NB4 (cell line): ENCODE measurements around the gene TMEM63B.
A peak's percentile ranks its signal among the peaks of the same experiment; 100 is the strongest.

Experiments used
- DNase-seq: peaks from one replicate; pipeline ENCODE4 v3.0.0; 2010; ENCODE audit warnings: low read depth
- H3K4me3 ChIP-seq: one replicate; pipeline ENCODE4 v1.5.1; 2011; ENCODE audit warnings: mild to moderate bottlenecking, low read depth, low read length, moderate library complexity
- CTCF ChIP-seq: IDR thresholded peaks from one replicate; pipeline ENCODE4 v1.5.1; 2012; ENCODE audit warnings: low read depth, low read length
- MYC ChIP-seq: IDR thresholded peaks from 2 replicates; pipeline ENCODE4 v1.6.1; 2011; ENCODE audit warnings: low read depth, low read length
- POLR2A ChIP-seq: IDR thresholded peaks from 2 replicates; pipeline ENCODE4 v1.6.1; 2011; ENCODE audit warnings: mild to moderate bottlenecking; ENCODE audit not compliant: insufficient read length; ENCODE audit errors: extremely low read depth
- TF ChIP-seq, protein P1 (sequence below): IDR thresholded peaks from 2 replicates; pipeline ENCODE4 v1.6.1; 2011; ENCODE audit warnings: low read depth, low read length

The TMEM63B gene

DNA sequence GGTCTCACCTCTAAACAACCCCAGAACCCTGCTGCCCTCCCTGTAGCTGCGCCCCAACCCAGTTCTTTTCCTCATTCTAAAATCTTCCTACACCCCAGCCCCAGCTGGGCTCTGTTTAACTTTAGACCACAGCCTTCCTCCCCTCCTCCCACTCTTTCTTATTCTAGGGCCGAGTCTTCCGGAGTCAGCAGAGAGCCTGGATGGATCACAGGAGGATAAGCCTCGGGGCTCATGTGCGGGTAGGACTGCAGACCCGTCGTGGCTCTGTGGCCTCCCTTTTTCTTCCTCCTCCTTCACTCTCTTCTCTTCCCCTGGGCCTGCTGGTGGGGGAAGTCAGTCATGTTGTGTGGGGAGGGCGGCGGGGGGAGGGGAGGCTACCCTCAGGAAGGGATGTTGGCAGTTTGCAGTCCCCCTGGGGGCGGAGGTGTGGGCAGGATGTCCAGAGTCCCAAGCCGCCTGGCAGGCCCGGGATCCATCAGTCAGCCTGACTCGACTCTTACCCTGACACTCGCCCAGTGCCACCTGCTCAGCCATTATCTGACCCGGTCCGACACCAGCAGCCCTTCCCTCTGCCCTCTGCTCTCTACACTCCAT lies 39.3 kb downstream of the TMEM63B start:
- H3K4me3 ChIP-seq: no peak overlapping the region
- DNase-seq: peak; percentile 90
- no peak for TF ChIP-seq POLR2A
- TF ChIP-seq, protein P1, sequence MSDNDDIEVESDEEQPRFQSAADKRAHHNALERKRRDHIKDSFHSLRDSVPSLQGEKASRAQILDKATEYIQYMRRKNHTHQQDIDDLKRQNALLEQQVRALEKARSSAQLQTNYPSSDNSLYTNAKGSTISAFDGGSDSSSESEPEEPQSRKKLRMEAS: peak; percentile 17; the same call in 1 of the 2 replicates

- no peak for DNase-seq
- H3K4me3 ChIP-seq: no peak overlapping the region
- TF ChIP-seq POLR2A (no peak), CTCF (no peak), MYC (no peak)
- TF ChIP-seq, protein P1: no peak
Measured at GRCh38 chr6:44167567-44167966, 40.2 kb downstream of the TMEM63B start.

GRCh38 chr6:44169154-44169553 lies 41.8 kb downstream of the TMEM63B start:
- DNase-seq: no peak
- H3K4me3 ChIP-seq: no peak overlapping the region
- TF ChIP-seq, protein P1: no peak
- no peak for TF ChIP-seq CTCF
- TF ChIP-seq MYC: no peak
- TF ChIP-seq POLR2A: no peak

DNA sequence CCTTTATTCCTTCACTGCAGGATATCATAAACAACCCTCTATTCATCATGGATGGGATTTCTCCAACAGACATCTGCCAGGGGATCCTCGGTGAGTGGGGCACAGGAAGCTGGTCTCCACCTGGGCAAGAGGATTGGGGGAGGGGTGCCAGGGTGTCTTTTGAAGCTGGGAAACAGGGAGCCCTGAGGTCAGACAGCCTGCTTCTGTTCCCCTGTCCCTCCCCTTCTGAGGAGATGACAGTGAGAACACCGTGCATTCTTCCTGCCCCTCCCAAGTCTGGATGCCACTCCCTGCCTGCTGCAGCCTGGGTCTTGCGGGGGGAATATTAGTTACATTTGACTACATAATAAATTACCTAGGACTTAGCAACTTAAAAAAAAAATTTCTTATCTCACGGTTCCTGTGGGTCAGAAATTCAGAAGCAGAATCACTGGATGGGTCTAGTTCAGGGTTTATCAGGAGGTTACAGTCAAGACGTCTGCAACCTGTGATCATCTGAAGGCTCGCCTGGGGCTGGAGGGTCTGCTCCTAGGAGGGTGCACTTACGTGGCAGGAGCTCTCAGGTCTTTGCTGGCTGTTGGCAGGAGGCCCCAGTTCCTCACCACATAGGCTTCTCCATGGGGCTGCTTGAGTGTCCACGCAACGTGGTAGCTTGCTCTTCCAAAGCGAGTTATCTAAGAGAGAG lies 42.7 kb downstream of the TMEM63B start:
- no peak overlapping the region for H3K4me3 ChIP-seq
- DNase-seq: no peak
- no peak for TF ChIP-seq POLR2A
- TF ChIP-seq CTCF: no peak

DNA sequence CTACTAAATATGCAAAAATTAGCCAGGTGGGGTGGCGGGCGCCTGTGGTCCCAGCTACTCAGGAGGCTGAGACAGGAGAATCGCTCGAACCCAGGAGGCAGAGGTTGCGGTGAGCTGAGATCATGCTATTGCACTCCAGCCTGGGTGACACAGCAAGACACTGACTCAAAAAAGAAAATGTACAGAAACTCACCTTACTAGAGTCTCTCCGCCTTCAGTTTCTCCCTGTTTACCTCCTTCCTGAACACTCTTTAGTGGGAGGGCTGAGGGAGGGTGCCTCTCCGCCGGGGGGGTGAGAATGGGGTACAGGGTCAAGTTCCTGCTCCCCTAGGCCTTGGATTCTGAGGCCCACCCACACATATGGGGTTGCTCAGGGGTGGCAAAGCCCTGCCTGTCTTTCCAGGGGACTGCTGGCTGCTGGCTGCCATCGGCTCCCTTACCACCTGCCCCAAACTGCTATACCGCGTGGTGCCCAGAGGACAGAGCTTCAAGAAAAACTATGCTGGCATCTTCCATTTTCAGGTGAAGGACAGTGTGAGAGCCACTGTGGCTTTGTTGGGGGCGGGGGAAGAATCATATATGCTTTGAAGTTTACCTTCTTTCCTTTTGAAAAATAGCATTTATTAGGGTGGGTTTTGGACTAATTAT lies 44.7 kb downstream of the TMEM63B start:
- DNase-seq: no peak
- TF ChIP-seq POLR2A (no peak), MYC (no peak), CTCF (no peak)
- TF ChIP-seq, protein P1: no peak
- H3K4me3 ChIP-seq: no peak overlapping the region

DNA sequence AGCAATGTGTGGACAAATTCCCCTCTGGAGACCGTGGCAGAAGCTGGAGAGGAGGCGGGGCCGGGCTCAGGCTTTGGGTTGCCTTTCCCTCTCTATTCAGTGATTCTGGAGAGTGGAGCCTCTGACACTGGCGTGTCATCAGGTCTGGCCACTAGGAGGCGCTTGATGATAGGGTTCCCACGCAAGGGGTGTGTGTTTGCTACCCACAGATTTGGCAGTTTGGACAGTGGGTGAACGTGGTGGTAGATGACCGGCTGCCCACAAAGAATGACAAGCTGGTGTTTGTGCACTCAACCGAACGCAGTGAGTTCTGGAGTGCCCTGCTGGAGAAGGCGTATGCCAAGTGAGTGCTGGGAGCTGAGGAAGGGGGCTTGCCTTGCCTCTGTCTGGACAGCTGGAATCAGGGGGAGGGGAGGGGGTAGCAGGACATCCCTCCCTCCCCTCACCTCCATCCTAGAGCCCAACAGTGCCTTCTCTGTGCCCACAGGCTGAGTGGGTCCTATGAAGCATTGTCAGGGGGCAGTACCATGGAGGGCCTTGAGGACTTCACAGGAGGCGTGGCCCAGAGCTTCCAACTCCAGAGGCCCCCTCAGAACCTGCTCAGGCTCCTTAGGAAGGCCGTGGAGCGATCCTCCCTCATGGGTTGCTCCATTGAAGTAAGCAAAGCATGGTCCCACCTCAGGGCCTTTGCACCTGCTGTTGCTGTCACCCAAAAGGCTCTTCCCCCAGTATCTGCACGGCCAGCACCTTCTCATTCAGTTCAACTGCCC lies 45.6 kb downstream of the TMEM63B start:
- TF ChIP-seq, protein P1: peak; percentile 68
- TF ChIP-seq MYC (no peak; the same call in 1 of the 2 replicates), CTCF (peak; percentile 96), POLR2A (no peak)
- peak; percentile 87 for DNase-seq
- H3K4me3 ChIP-seq: no peak overlapping the region
